ENCODE results near the gene GAS7. TPM values are rescaled to one million over a fixed set of nuclear protein-coding genes. Genes with fewer than 3 reads are reported as not detected.
"Not testable (repeated sequence)": the region's sequence is repeated elsewhere in the genome, so short reads cannot be mapped to it uniquely, and the experiment has no call there.

The GAS7 gene
- total RNA-seq, 1 experiment from 2014 or later, result 20.3 TPM

DNA sequence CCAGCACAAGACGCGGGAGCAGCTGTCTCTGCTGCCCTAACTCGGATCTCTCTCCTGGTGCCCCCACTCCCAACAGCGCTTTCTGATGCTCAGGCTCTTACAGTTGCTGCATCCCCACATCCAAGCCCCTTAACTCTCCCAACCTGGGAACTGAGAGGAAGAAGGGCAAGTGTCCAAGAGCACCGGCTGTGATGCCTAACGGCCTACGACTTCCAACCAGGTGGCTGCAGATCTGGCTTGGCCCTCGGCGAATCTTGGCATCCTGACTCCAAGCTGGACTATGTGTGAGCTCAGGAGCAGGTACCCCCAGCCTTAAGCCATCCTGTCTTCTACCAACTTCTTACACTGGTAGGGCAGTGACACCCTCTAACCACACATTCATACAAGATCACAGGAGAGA is 255.1 kb downstream of the GAS7 start:
- DNase-seq (ENCODE audit: low read depth), result no peak

DNA sequence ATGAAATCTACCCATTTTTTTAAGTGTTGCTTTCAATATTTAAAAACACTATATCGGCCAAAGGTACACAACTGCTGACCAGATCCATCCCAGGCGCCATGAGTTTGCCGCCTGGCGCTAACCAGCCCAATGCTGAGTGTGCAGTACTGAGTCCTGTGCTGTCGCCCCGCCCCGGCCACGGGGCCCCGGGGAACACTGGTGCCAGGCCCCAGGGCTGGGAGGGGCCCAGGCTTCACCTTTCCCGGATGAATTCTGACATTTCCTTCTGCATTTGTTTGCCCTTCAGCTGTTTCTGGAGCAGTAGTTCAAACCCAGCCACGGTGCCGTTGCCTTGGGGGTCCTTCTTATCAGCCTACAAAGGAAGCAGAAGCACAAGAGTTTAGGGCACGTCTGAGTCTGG is 255.5 kb downstream of the GAS7 start:
- no peak for DNase-seq (ENCODE audit: low read depth)

DNA sequence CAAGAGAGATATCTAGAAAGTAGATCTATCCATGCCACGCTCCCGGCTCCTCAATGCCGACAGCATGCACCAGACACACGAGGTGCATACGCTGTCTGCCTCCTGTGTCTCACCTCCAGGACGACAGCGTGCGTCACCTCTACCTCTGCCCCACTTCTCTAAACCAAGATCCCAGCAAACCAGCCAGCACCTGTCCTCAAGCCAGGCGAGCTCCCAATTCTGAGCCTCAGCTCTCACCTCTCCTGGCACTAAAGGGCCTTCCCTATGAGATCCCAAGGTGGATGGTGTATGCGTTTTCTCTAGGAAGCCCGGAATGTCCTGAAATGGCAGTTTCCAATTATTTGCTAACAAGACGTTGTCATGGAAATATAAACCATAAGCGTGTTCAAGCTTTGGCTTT is 257.1 kb downstream of the GAS7 start:
- no peak for DNase-seq (ENCODE audit: low read depth)

DNA sequence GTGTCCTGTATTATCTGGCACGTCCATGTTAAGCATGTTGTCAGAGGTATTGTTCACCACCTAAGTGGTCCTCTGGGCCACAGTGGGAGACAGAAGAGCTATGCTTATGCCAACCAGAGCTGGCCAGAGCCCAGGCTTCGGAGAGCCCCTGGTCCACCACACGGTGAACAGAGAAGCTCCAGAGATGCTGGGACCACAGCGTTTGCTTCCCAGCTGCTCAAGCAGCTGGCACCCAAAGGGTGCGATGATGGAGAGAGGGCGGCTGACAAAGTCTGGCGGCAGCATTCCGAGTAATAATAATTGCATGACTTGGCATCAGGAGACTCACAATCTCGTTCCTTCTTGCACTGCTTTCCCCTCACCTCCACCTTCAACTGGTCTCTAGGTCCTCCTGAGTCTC is 257.6 kb downstream of the GAS7 start:
- no peak for DNase-seq (ENCODE audit: low read depth)

DNA sequence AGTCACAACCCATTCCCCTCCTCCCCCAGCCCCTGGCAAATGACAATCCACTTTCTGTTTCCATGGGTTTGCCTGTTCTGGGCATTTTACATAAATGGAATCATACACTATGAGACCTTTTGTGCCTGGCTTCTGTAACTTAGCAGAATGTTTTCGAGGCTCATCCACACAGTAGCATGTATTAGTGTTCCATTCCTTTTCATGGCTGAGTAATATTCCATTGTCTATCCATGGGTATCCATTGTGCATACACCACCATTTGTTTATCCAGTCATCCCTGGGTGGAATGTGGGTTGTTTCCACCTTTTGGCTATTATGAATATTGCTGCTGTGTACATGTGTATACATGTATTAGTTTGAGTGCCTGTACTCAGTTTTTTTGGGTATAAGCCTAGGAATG is 259.6 kb downstream of the GAS7 start:
- DNase-seq (ENCODE audit: low read depth), result no peak

DNA sequence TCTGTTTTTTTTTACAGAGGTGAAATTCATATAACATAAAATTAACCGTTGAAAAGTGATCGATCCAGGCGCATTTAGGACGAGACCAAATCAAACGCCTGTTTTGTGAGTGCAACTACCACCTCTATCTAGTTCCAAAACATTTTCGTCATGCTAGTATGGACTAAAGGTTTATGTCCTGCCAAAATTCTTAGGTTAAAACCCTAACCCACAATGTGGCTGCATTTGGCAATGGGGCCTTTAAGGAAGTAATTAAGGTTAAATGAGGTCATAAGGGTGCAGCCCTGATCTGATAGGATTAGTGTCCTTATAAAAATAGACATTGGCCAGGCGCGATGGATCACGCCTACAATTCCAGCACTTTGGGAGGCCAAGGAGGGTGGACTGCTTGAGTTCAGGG is 260.5 kb downstream of the GAS7 start:
- no peak for DNase-seq (ENCODE audit: low read depth)

DNA sequence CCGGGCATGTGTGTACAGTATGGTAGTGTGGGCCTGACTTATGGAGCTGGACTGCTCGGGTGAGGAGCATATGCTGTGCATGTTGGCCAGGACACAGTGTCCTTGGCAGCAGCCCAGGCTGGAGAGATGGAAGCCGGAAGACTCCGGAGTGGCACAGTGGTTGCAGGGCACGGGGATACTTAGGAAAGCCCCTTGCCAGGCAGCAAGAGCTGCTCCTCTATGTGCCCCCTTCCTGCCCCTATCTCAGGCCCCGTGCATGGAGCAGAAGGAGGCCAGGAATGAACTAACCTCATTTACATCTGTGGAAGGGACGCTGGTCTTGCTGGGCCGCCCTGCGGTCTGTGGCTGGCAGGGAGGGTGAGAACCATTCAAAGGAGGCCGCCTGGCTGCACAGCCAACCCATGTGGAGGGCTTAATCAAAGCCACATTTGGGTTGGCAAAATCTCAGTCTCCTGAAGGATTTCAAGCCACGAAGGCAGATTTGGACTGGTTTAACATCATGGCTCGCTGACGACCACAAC is 261.1 kb downstream of the GAS7 start:
- peak; percentile 27 for DNase-seq (ENCODE audit: low read depth)

DNA sequence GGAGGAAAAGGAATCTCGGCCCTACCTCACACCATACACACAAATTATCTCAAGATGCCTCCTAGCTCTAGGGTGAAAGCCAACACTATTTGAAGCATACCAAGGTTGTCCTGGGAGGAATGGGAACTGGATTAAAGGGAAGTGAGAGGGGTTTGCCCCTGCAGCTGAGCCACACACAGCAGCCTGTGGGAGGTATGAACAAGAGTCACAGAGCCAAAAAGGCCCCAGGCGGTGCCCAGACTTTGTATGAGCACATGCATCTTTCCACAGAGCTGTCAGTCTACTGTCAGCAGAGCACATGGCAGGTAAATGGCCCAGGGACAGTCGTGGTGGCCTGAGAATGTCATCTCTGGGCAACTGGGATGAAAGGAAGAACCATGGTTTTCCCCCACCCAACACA is 262.3 kb downstream of the GAS7 start:
- no peak for DNase-seq (ENCODE audit: low read depth)

DNA sequence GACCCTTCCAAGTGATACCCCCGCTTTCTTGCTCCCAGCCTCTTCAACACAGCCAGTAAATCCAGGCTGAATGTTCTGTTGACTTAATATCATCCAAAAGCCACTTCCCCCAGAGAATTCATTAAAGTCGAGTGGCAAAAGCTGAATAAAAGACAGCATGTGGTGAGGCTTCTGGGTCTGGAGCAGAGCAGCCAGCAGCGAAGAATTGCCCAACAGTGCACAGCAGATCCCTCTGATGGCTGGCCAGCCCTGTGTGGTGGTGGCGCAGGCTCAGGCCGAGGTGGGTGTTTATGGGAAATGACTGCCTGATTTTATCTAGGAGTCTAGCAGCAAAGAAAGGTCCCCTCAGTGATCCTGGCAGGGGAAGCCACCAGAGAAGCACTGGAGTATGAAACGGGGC is 263.0 kb downstream of the GAS7 start:
- DNase-seq (ENCODE audit: low read depth), result no peak

DNA sequence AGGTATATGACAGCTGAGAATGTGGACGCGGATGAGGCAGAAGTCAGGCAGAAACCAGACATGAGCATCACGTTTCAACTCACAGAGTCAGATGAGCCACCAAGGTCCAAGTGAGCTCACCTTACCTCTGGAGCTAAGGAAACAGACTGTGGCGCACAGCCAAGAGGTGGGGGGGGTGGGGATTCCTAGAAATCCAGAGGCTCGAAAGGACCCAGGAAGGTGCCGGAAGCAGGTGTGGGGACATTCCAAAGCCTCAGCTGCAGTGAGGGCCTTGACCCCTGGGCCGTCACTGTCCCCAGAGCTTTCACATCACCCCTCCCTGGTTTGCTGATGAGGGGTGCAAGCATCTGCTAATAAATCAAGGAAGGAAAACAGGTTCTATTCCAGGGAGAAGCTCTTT is 264.1 kb downstream of the GAS7 start:
- no peak for DNase-seq (ENCODE audit: low read depth)

DNA sequence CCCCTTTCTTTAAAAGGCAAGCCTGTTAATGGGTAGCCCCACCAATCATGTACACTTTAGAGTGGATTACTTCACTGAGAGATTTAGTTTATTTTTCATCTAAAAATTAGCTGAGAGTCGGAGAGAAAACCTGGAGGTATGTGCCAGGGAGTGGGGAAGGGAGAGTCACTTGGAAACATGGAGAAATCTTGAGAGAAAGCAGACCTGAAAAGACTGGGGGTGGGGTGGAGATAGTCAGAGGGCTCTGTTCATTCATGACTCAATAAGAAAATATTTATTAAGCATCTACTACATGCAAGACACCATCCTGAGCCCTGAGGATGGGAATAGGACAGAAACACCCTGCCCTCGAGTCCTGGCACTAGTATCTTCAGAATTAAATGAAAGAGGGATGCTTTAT is 265.9 kb downstream of the GAS7 start:
- no peak for DNase-seq (ENCODE audit: low read depth)

DNA sequence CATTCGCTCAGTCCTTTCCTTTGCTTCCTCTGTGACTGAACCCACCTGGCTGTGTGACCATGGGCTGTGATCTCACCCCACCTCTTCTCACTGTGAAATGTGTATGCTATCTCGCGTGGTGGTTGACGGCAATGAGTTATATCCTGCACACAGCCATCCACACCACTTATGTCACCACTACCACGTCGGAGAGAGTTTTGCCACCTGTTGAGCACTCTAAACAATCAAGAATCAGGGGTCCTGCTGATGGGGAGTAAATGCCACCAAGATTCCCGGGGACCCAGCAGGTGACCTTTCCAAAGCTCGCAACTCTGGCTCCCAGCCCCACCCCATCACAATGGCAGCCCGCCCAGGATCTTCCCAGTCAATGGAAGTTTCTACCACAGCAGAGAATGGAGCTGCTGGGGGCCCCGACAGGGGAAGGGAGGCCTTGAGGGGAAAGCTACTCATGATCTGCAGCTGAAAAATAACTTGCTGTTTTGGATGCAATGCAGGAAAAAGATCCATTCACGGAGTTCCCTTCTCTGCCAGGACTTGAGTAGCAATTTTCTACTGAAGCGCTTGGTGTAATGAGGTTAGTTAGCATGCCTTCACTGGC is 267.2 kb downstream of the GAS7 start:
- DNase-seq (ENCODE audit: low read depth), result no peak

DNA sequence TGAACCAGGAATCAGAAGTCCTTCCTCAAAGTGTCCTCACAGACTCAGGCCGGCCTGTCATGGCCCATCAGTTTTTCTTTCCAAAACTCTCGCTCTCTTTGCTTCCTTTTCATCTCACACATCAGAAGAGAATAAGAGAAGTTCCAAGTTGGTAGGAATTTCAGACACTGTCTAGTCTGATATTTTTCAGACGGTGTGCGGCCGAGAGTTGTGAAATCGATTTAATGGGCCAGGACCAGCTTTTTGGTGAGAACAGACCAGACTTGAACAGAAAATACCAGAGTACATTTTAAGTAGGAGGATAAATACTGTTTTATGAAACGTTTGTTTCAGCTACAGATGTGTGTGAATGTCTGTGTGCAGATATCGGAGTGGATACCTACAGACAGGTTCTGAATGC is 268.5 kb downstream of the GAS7 start:
- no peak for DNase-seq (ENCODE audit: low read depth)

DNA sequence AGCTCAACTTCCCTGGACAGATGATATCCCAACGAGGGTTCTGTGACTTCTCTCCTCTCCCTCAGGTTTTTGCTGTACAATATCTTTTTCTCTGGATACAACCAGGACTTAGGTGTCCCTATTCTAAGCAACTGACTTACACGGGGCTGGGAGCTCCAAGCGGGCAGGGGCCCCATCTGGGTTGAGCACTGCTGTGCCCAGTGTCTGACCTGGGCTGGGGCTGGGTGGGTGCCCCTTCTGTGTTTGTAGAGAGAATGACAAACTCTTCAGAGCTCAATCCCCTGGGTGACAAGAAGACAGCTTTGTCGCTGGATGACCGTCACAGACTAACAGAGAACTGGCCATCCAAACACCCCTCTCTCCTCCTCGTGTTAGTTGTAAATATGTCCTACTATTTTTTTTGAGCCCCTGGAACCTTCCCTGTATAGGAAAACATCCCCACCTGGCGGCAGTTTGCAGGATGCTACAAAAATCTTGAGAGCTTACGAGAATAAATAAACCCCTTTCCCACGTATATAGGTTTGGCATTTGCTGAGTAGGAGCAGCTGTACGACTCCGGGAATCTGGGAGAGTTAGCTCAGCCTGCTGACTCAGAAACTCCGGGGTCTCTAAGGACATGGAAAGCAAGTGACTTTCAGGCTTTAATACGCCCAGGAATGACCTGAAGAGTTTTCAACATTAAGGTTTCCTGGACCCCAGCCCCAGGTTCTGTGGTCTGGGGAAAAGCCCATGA is 269.6 kb downstream of the GAS7 start:
- DNase-seq (ENCODE audit: low read depth), result no peak

DNA sequence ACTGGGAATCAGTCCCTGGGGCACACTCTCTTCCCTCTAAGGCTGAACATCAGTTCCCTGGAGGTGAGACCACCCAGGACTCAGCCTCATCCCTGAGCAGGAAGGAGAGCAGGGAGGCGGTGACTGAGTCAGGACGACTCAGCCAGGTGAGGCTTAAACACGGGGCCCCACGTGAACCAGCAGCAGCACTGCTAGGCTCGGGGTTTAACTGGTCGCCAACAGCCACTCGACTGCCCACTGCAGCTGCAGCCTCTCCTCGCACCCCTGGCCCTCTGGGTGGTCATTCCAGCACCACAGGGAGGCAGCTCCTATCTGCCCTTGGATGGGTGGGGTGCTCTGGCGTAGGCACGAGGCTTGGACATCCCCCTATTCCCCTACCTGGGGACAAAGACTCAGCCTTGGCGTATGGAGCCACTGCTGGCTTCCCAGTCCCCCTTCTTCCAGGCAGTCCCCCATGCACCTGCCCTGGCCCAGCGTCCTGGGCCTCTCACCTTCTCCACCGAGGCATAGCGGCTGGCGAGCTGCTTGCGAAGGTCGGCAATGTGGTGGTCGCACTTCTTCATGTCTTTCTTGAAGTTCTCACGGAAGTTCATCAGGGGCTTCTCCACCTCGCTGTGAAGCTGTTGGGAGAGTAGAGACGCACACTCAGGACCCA is 272.1 kb downstream of the GAS7 start:
- no peak for DNase-seq (ENCODE audit: low read depth)

DNA sequence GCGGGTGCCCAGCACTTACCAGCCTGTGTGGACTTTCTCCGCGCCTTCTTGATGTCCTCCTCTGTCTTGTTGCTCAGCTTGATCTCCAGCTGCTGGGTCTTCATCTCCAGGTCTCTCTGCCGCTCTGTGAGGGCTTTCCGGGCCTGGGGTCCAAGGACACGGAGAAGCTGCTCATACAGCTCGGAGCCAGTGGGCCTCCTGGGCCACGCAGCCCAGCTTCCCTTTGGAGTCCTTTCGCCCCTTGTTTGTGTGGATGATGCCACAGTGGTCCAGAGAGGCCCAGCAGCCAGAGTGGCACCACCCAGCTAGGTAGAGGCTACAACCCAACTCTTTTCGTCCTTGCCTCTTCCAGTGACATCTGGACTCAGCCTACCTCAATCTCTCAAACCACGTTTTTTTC is 272.9 kb downstream of the GAS7 start:
- DNase-seq (ENCODE audit: low read depth), result no peak

DNA sequence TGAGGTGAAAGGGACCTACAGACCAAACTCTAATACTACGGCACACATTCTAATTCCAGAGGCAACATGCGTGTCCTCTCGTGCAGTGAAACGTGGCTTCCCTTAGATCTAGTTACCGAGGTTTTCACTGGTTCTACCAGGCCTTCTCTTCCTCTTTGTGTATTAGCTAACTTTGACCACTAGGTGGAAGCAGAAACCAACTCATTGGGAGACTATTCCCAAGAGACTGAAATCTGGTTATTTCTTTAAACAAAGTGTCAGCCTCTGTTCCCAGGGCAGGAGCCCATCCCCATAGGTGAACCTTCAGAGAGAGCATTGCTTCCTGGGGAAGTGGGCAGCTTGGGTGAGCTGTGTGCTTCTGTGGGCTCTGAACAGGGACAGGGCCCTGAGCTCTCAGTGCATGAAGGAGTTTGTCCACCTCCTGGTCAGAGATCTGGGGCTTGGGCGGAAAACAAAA is 273.6 kb downstream of the GAS7 start:
- DNase-seq (ENCODE audit: low read depth), result peak; percentile 63

DNA sequence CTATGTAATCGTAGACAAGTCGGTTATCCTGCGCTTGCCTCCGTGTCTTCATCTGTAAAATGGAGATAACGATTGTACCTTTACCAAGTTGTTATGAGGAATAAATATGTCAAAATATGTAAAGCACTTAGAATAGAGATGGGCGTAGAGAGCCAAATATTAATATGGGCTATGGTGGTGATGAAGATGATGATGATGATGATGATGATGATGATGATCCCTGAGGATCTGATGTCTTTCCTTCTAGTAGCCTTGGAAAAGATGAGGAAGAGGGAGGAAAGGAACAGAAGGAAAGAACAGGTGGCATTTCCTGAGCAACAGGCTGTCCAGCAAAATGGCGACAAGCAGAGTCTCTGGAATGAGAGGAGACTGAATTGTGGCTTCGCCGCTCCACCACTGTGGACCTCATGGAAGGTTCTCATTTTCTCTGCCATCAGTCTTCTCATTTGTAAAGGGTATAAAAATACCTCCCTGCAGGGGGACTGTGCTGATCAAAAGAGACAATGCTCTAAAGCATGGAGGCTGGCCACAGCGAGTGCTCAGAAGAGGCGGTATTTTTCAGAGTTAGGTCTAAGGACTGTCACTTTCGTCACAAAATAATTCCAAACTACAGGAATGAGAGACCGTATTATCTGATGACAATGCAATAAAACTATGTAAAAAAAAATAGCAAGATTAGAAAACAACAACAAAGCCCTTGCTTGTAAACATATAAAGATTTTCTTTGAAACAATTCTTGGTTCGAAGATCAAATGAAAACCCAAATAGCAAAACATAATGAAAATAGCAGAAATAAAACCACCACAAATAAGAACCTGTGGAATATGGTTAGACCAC is 276.2 kb downstream of the GAS7 start:
- no peak for DNase-seq (ENCODE audit: low read depth)

DNA sequence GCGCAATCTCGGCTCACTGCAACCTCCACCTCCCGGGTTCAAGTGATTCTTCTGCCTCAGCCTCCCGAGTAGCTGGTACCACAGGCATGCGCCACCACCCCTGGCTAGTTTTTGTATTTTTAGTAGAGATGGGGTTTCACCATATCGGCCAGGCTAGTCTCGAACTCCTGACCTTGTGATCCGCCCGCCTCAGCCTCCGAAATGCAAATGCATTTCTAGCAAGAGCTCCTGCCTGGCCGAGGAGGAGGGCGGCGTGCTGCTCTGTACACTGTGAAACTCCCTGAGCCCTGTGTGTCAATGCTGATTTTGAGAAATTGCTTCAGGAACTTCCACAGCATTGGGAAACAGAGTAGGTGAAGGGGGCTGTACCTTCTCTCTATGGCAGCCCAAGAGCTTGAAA is 277.2 kb downstream of the GAS7 start:
- not testable (repeated sequence) for DNase-seq (ENCODE audit: low read depth)

DNA sequence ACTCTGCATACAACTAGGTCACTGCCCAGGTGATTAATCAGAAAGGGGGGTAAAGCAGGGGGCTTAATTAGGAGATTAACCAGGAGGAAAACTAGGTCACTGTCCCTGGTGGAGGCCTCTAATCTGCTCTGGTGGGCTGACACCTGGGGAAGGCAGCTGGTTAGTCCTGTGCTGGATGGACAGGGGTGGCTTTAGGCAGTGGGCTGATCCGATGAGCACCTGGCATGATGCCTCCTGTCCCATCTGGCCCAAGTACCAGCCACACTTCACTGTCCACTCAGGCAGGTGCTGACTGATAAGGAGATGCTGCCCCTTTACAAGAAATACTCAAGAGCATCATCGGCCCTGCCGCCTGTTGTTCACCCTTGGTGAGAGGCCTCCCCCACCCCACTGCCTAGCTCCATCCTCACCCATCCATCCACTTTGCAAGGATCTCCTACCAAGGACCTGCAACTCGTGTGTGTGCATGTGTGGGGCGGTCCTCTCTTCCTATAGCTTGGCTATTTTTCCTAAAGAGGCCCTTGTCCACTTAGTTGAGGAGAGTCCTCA is 279.5 kb downstream of the GAS7 start:
- DNase-seq (ENCODE audit: low read depth), result no peak

DNA sequence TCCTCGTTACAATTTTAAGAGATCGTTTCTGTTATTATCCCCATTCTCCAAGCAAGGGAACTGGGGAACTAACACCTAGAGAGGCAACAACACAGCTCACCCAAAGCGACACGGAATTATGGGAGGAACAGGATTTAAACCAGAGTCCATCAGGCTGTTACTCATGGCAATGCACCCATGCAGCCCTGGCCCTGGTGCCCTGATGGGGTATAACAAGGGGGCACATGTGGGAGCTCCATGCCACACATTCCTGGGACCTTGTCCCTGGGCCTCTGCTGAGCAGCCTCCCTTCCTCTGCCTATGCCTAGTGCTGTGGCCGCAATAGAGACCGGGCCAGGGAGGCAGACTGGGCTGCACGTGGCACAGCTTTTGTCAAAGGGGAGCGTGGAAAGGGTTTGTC is 280.1 kb downstream of the GAS7 start:
- no peak for DNase-seq (ENCODE audit: low read depth)

DNA sequence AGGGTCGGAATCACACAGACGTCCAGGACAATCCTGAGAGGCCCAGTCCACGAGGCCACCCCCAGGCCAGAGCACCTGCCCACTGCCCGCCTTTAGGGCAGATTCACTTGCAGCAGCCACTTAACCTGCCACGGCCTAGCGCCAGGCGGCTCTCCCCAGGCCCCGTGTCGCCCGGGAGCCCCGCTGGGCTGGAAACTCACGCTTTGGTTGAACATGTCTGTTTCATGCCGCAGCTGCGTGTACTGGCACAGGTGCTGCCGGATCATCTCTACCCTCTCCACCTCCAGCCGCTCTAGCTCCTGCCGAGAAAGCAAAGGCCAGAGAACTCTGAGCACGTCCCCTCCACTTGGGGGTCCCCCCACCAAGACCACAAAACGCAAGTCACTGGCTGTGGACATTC is 280.6 kb downstream of the GAS7 start:
- DNase-seq (ENCODE audit: low read depth), result no peak

All from RPMI7951 (cell line).